Neural cell (in vitro differentiated cells): Measurements from ENCODE around the gene UBE2E3.

Experiments used
- CTCF ChIP-seq: fragments of 450-650 bp; IDR thresholded peaks from 2 replicates; pipeline ENCODE4 v1.5.1; 2014; ENCODE audit warnings: antibody characterized with exemption, mild to moderate bottlenecking, moderate library complexity; ENCODE audit not compliant: poor library complexity, severe bottlenecking
- EP300 ChIP-seq: fragments of 450-650 bp; conservative IDR thresholded peaks from 2 replicates; pipeline ENCODE4 v1.6.1; 2014; ENCODE audit warnings: antibody characterized with exemption, mild to moderate bottlenecking, moderate library complexity; ENCODE audit not compliant: poor library complexity, severe bottlenecking
- EZH2 ChIP-seq: fragments of 200-600, 300-800 bp; shearing (Covaris generic), sonication (generic); IDR thresholded peaks from 2 replicates; pipeline ENCODE4 v1.6.1; 2014; ENCODE audit warnings: antibody characterized with exemption, low read length, borderline replicate concordance, mild to moderate bottlenecking; ENCODE audit not compliant: insufficient read depth, poor library complexity, severe bottlenecking
- MXI1 ChIP-seq: fragments of 450-650 bp; conservative IDR thresholded peaks from 2 replicates; pipeline ENCODE4 v1.6.1; 2014; ENCODE audit warnings: antibody characterized with exemption, mild to moderate bottlenecking; ENCODE audit not compliant: poor library complexity, severe bottlenecking
- POLR2AphosphoS5 ChIP-seq: IDR thresholded peaks from 2 replicates; pipeline ENCODE4 v1.6.1; 2012
- RAD21 ChIP-seq: fragments of 450-650 bp; conservative IDR thresholded peaks from 2 replicates; pipeline ENCODE4 v1.6.1; 2014; ENCODE audit warnings: antibody characterized with exemption, mild to moderate bottlenecking, moderate library complexity
- SMC3 ChIP-seq: fragments of 450-650 bp; conservative IDR thresholded peaks from 2 replicates; pipeline ENCODE4 v1.6.1; 2014; ENCODE audit warnings: antibody characterized with exemption, mild to moderate bottlenecking, moderate library complexity; ENCODE audit not compliant: poor library complexity
- TAF1 ChIP-seq: IDR thresholded peaks from 2 replicates; pipeline ENCODE4 v1.6.1; 2012; ENCODE audit warnings: low read depth
- TF ChIP-seq, protein P1 (sequence below): IDR thresholded peaks from 2 replicates; pipeline ENCODE4 v1.6.1; 2012; ENCODE audit warnings: borderline replicate concordance

GRCh38 chr2:181021199-181021789, 40.9 kb downstream of the UBE2E3 start:
- TF ChIP-seq CTCF = no peak
- TF ChIP-seq EP300 = no peak
- no peak for TF ChIP-seq EZH2
- no peak for TF ChIP-seq TAF1
- TF ChIP-seq MXI1 = no peak
- TF ChIP-seq RAD21 = no peak
- TF ChIP-seq SMC3 = no peak
- TF ChIP-seq, protein P1, sequence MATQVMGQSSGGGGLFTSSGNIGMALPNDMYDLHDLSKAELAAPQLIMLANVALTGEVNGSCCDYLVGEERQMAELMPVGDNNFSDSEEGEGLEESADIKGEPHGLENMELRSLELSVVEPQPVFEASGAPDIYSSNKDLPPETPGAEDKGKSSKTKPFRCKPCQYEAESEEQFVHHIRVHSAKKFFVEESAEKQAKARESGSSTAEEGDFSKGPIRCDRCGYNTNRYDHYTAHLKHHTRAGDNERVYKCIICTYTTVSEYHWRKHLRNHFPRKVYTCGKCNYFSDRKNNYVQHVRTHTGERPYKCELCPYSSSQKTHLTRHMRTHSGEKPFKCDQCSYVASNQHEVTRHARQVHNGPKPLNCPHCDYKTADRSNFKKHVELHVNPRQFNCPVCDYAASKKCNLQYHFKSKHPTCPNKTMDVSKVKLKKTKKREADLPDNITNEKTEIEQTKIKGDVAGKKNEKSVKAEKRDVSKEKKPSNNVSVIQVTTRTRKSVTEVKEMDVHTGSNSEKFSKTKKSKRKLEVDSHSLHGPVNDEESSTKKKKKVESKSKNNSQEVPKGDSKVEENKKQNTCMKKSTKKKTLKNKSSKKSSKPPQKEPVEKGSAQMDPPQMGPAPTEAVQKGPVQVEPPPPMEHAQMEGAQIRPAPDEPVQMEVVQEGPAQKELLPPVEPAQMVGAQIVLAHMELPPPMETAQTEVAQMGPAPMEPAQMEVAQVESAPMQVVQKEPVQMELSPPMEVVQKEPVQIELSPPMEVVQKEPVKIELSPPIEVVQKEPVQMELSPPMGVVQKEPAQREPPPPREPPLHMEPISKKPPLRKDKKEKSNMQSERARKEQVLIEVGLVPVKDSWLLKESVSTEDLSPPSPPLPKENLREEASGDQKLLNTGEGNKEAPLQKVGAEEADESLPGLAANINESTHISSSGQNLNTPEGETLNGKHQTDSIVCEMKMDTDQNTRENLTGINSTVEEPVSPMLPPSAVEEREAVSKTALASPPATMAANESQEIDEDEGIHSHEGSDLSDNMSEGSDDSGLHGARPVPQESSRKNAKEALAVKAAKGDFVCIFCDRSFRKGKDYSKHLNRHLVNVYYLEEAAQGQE = no peak
- no peak for TF ChIP-seq POLR2AphosphoS5
